IPS-15b (cell line): ENCODE measurements around the gene CAPN11.
A peak's percentile ranks its signal among the peaks of the same experiment; 100 is the strongest.

ENCODE experiments used
- H3K27me3 ChIP-seq: one replicate; pipeline ENCODE4 v1.6.1; 2013; ENCODE audit warnings: low read length; ENCODE audit not compliant: control insufficient read depth, insufficient read depth
- H3K36me3 ChIP-seq: one replicate; pipeline ENCODE4 v1.6.1; 2013; ENCODE audit warnings: low read length; ENCODE audit not compliant: control insufficient read depth, insufficient read depth
- H3K4me1 ChIP-seq: one replicate; pipeline ENCODE4 v1.6.1; 2013; ENCODE audit warnings: mild to moderate bottlenecking, low read length; ENCODE audit not compliant: control insufficient read depth, insufficient read depth
- H3K4me3 ChIP-seq: one replicate; pipeline ENCODE4 v1.5.1; 2013; ENCODE audit warnings: low read depth, low read length
- H3K9ac ChIP-seq: one replicate; pipeline ENCODE4 v1.6.1; 2013; ENCODE audit warnings: low read depth, mild to moderate bottlenecking, low read length
- H3K9me3 ChIP-seq: one replicate; pipeline ENCODE4 v1.6.1; 2013; ENCODE audit warnings: mild to moderate bottlenecking, low read length; ENCODE audit not compliant: control insufficient read depth, insufficient read depth

Gene CAPN11

GRCh38 chr6:44149369-44150012 lies 9.1 kb upstream of the CAPN11 start:
- H3K4me3 ChIP-seq = no peak overlapping the region
- H3K9ac ChIP-seq = no peak overlapping the region
- H3K36me3 ChIP-seq = peaks cover 25% of the 10 kb centered on the region
- no peaks in the 10 kb centered on the region for H3K4me1 ChIP-seq
- no peaks in the 10 kb centered on the region for H3K27me3 ChIP-seq
- no peaks in the 10 kb centered on the region for H3K9me3 ChIP-seq

- Histone ChIP-seq H3K4me3 (no peak overlapping the region), H3K4me1 (no peaks in the 10 kb centered on the region), H3K9me3 (no peaks in the 10 kb centered on the region), H3K9ac (no peak overlapping the region), H3K36me3 (peaks cover 25% of the 10 kb centered on the region), H3K27me3 (no peaks in the 10 kb centered on the region)
Measured at GRCh38 chr6:44150317-44150917, 8.2 kb upstream of the CAPN11 start.

DNA sequence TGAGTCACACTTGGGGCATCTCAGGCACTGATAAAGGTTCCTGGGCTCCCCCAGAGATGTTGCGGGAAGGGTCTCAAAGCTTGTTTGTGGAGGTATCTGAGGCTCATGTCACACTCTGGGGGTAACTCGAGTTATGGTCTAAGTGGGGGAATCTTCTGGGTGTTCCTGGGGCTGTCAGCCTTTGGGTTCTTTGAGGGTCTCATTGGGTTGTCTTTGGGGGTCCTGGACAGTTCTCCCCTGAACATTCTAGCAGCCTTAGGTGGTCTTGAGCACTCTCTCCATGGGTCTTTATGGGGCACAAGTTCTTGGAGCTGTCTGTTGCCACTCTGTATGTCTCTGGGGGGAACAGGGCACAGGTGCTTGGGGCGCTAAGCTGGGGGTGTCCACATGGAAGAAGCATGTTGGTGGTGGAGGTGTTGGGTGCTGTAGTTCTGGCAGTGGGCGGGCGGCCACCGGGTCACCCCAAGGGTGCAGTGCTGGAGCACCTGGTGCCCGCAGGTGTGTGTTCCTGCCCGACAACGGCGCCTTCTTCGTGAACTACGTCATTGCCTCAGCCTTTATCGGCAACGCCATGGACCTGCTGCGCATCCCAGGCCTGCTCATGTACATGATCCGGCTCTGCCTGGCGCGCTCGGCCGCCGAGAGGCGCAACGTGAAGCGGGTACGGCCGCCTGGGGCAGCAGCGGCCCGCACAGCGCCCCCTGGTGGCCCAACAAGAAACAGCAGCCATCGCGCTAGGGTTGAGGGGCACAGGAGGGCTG lies 7.1 kb upstream of the CAPN11 start:
- H3K27me3 ChIP-seq = no peaks in the 10 kb centered on the region
- H3K4me3 ChIP-seq = no peak overlapping the region
- peaks cover 25% of the 10 kb centered on the region for H3K36me3 ChIP-seq
- H3K9me3 ChIP-seq = no peaks in the 10 kb centered on the region
- peaks cover 4% of the 10 kb centered on the region for H3K4me1 ChIP-seq
- H3K9ac ChIP-seq = no peak overlapping the region

DNA sequence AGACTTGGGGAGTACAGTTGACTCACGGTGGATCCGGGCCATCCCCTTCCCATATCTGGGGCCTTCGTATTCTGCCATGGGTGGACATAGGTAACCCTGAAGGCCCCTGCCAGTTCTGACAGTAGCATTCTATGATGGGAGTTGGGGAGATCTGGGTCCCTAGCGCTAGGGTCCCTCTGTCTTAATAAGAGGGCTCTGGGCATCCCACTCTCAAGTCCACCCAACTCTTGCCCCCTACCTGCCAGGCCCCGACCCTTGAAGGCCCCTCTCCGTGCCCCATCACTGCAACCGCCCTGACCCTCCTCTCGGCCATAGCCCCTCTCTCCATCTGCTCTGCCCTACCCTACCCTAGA lies 6.5 kb upstream of the CAPN11 start:
- Histone ChIP-seq H3K9me3 (no peaks in the 10 kb centered on the region), H3K36me3 (peaks cover 25% of the 10 kb centered on the region), H3K4me3 (no peak overlapping the region), H3K9ac (no peak overlapping the region), H3K4me1 (peaks cover 8% of the 10 kb centered on the region), H3K27me3 (no peaks in the 10 kb centered on the region)

DNA sequence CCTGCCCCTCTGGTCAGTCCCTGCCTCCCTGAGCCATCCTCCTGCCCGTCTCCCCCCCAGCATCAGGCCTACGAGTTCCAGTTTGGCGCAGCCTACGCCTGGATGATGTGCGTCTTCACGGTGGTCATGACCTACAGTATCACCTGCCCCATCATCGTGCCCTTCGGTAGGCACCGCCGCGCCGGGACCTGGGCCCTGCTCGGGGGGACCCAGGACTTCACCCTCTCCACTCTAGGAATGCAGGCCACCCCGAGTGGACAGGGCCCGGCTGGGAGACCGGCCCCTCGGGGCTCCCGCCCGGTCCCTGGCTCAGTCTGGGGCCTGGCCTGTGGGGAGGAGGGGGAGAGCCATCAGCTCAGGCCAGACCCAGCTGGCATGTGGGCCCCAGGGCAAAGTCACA lies 6.1 kb upstream of the CAPN11 start:
- H3K4me1 ChIP-seq = peaks cover 8% of the 10 kb centered on the region
- H3K9ac ChIP-seq = no peak overlapping the region
- peaks cover 21% of the 10 kb centered on the region for H3K36me3 ChIP-seq
- H3K27me3 ChIP-seq = no peaks in the 10 kb centered on the region
- no peak overlapping the region for H3K4me3 ChIP-seq
- no peaks in the 10 kb centered on the region for H3K9me3 ChIP-seq

DNA sequence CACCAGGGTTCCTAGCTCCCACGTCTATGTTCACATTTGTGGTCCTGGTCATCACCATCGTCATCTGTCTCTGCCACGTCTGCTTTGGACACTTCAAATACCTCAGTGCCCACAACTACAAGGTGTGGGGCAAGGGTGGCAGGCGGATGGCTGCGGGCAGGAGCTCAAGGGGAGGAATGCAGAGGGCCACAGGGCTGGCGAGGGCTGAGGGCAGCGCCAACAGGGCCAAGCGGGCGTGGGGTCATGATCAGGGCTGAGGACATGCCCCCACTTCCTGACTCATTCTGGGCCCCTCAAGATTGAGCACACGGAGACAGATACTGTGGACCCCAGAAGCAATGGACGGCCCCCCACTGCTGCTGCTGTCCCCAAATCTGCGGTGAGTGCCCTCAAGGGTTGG lies 4.6 kb upstream of the CAPN11 start:
- H3K4me1 ChIP-seq = peaks cover 8% of the 10 kb centered on the region
- no peaks in the 10 kb centered on the region for H3K27me3 ChIP-seq
- no peak overlapping the region for H3K4me3 ChIP-seq
- peaks cover 10% of the 10 kb centered on the region for H3K36me3 ChIP-seq
- H3K9me3 ChIP-seq = no peaks in the 10 kb centered on the region
- H3K9ac ChIP-seq = no peak overlapping the region

DNA sequence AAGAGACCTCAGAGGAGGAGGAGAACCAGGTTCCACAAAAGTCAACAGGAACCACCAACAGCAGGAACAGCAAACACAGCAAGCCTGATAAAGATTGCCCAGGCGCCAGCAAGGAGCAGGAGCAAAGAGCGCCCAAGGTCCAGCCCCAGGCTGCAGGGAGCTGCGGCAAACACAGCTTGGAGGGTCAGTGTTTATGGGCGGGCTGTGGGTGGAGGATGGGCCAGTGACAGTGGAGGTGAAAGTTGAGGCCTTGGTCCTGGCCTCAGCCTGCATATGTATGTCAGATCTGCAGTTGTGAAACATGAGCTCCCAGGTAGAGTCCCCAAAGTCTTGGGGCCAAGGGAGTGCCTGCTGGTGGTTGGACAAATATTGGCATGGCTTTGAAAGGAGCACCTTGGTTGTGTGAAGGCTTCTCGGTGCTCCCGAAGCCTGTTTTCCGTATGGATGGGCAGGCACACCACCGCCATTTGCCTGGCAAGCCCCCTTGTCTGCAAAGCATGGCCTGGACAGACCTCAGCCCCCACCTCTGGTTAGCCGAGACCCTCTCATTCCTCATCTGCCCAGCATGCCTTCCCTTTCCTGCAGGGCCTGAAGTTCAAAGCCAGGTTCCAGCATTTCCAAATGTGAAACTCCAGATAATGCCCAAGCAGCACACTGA lies 2.0 kb upstream of the CAPN11 start:
- Histone ChIP-seq H3K4me1 (peaks cover 8% of the 10 kb centered on the region), H3K9ac (no peak overlapping the region)

DNA sequence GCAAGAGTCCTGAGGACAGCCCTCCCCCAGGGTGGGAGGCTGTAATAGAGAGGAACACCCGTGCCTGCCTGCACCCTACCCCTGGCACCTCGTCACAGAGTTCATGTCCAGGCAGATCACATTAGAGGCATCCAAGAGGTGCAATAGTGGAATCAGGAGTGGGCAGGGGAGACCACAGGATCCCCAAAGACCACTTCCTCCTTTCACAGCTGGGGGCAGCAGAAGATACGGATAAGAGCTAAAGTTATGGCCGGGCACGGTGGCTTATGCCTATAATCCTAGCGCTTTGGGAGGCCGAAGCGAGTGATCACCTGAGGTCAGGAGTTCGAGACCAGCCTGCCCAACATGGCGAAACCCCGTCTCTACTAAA lies 1.5 kb upstream of the CAPN11 start:
- Histone ChIP-seq H3K36me3 (peaks cover 7% of the 10 kb centered on the region), H3K9ac (no peak overlapping the region), H3K27me3 (no peaks in the 10 kb centered on the region), H3K4me3 (no peak overlapping the region), H3K4me1 (peaks cover 8% of the 10 kb centered on the region), H3K9me3 (no peaks in the 10 kb centered on the region)

More for the DNA sequence above, 2.0 kb upstream of the CAPN11 start:
- Histone ChIP-seq H3K9me3 (no peaks in the 10 kb centered on the region), H3K36me3 (peaks cover 7% of the 10 kb centered on the region), H3K4me3 (no peak overlapping the region), H3K27me3 (no peaks in the 10 kb centered on the region)

GRCh38 chr6:44161997-44162338 lies 3.3 kb downstream of the CAPN11 start:
- Histone ChIP-seq H3K9ac (no peak overlapping the region), H3K9me3 (no peaks in the 10 kb centered on the region), H3K4me3 (no peak overlapping the region)

DNA sequence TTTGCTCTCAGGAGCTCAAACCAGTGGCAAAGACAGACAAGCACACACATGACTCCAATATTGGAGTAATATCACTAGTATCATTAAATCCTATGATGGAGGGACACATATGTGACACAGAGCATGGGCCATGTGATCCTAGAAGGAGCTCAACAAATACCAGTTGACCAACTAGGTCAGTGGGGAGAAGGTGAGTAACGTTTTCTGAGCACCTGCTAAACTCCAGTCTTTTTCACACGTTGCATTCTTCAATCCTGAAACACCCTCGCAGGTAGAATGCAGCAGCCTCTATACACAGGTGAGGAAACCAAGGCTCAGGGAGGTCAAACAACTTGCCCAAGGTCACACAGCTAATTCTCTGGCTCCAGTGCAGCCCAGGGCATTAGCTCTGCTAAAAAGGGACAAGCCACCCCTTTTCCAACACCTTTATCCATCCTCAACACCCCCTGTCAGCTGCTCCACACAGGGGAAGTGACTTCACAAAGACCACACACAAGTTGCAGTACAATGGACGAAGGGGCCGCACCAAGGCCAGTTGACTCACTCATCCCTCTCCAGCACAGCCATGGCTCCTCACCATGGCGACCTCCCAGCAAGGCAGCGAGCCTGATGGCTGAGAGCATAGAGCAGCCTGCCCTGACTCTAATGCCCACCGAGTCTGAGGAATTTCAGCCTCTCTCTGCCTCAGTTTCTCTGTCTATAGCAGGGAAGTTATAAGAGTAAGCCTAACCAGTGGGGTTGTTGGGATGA lies 4.4 kb downstream of the CAPN11 start:
- no peaks in the 10 kb centered on the region for H3K9me3 ChIP-seq
- H3K27me3 ChIP-seq = peaks cover 3% of the 10 kb centered on the region
- no peak overlapping the region for H3K9ac ChIP-seq
- H3K4me3 ChIP-seq = no peak overlapping the region
- H3K4me1 ChIP-seq = peaks cover 12% of the 10 kb centered on the region
- no peaks in the 10 kb centered on the region for H3K36me3 ChIP-seq

More at GRCh38 chr6:44161997-44162338, 3.3 kb downstream of the CAPN11 start:
- no peaks in the 10 kb centered on the region for H3K36me3 ChIP-seq
- H3K4me1 ChIP-seq = peaks cover 12% of the 10 kb centered on the region
- H3K27me3 ChIP-seq = peaks cover 3% of the 10 kb centered on the region

GRCh38 chr6:44166116-44166515 lies 7.5 kb downstream of the CAPN11 start:
- no peak overlapping the region for H3K4me3 ChIP-seq
- H3K9ac ChIP-seq = peak overlapping the region; percentile 2
- H3K4me1 ChIP-seq = peaks cover 12% of the 10 kb centered on the region
- no peaks in the 10 kb centered on the region for H3K36me3 ChIP-seq
- H3K27me3 ChIP-seq = peaks cover 3% of the 10 kb centered on the region
- H3K9me3 ChIP-seq = no peaks in the 10 kb centered on the region
